HG02981 (cell line): ENCODE data around the gene F3.
"Not testable (repeated sequence)": the region's sequence is repeated elsewhere in the genome, so short reads cannot be mapped to it uniquely, and the experiment has no call there.

Experiments
- ATAC-seq: cut with Tn5 transposase; IDR thresholded peaks from one replicate; pipeline ENCODE4 v1.9.1; 2021; ENCODE audit warnings: mild to moderate bottlenecking, moderate library complexity; ENCODE audit not compliant: unreplicated experiment

Gene F3

GRCh38 chr1:94541246-94542087 is at the start of gene F3:
F3 (minus strand) TSS chr1:94541759; CDS start chr1:94541636, 123 bp downstream.
- ATAC-seq = peak; percentile 54

DNA sequence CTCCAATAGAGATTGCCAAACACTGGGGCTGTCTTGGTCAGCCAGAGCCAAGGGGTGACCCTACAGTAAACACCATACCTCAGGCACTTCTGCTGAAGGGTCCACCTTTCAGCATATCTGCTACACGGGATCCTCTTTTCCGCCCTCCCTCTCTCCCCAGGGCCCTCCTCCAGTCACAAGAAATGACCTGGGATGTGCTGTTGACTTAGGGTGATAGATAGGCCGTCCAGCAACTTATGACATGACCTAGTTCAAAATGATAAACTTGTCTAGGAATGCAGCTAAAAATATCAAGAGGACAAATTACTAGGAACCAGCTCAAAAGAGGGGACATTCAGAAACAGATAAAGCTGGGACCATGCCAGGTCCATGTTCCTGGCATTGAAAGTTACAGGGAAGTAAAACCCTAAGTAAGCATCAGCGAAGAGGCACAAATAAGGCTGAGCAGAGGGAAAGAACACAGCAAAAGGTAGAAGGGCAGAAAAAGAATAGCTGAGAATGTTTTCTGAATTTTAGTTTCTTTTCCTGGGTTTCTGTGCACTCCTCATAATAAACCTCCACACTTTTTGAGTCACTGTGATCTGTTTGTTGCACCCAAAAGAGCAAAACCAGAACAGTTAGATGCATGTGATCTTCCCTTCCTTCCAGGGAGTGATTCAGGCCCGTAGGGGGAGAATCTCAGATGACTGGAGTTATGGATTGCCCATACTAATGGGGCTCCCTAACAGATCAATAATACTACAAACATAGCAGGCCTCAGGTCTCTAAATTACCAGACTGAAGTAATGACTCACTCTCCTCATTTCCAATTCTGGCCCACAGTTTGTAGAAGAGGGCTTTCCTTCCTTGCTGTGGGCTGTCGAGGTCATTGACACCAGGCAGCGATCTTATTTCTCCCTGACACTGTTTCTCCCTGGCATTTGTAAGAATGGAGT is 48.9 kb upstream of the F3 start:
- no peak for ATAC-seq

DNA sequence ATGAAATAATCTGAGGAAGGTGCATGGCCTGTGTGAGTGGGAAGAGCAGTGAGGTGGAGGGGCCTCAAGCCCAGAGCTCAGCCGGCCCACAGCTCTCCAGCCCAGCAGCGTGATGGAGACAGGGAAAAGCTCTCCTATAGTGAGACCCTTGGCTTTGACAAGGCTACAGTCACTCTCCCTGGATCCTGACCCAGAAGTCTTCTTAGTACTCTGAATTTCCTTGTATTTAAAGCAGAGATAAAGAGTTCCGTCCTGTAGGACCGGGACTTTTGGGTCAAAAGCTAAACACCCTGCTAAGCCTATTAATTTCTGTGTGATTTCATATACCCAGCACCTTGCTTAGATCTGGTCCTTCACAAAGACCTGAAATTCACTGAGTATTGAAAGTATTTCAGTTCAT is 48.2 kb upstream of the F3 start:
- no peak for ATAC-seq

DNA sequence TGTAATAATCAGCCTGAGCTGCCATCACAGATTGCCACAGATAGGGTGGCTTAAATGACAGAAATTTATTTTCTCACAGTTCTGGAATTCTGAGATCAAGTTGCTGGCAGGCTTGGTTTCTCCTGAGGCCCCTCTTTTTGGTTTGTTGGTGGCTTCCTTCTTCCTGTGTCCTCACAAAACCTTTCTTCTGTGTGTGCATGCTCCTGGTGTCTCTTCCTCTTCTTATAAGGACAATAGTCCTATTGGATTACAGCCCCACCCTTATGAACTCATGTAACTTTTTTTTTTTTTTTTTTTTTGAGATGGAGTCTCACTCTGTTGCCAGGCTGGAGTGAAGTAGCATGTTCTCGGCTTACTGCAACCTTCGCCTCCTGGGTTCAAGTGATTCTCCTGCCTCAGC is 41.0 kb upstream of the F3 start:
- ATAC-seq = no peak

GRCh38 chr1:94580367-94581115 is 39.0 kb upstream of the F3 start:
- no peak for ATAC-seq

GRCh38 chr1:94579876-94580294 is 38.3 kb upstream of the F3 start:
- ATAC-seq = no peak

DNA sequence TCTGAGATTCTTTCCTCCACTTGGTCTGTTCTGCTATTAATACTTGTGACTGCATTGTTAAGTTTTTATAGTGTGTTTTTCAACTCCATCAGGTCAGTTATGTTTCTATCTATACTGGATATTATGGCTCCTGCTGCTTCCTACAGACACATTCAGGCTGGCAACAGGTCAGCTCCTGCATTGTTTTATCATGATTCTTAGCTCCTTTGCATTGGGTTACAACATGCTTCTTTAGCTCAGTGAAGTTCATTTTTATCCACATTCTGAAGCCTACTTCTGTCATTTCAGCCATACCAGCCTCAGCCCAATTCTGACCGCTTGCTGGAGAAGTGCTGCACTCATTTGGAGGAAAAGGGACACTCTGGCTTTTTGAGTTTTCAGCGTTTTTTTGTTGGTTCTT is 37.3 kb upstream of the F3 start:
- no peak for ATAC-seq

DNA sequence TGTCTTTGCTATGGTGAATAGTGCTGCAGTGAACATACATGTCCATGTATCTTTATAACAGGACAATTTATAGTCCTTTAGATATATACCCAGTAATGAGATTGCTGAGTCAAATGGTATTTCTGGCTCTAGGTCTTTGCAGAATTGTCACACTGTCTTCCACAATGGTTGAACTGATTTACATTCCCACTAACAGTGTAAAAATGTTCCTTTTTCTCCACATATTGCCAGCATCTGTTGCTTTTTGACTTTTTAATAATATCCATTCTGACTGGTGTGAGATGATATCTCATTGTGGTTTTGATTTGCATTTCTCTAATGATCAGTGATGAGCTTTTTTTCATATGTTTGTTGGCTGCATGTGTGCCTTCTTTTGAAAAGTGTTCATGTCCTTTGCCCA is 32.4 kb upstream of the F3 start:
- not testable (repeated sequence) for ATAC-seq

GRCh38 chr1:94572780-94573179 is 31.2 kb upstream of the F3 start:
- ATAC-seq = no peak

DNA sequence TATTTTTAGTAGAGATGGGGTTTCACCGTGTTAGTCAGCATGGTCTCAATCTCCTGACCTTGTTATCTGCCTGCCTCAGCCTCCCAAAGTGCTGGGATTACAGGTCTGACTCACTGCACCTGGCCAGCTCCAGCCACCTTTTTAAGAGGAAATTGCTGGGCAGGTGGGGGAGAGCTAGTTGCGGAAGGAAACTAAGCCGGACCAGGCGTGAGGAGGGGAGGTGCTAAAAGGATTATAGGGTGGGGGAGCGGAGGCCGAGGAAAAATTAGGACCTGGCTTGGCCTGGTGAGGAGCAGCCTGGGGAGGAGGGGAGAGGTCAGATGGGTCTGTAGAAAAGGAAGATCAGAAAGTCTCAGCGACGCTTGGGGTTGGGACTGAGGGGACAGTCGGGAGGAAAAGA is 29.4 kb upstream of the F3 start:
- ATAC-seq = not testable (repeated sequence)

GRCh38 chr1:94568806-94569205 is 27.2 kb upstream of the F3 start:
- not testable (repeated sequence) for ATAC-seq

DNA sequence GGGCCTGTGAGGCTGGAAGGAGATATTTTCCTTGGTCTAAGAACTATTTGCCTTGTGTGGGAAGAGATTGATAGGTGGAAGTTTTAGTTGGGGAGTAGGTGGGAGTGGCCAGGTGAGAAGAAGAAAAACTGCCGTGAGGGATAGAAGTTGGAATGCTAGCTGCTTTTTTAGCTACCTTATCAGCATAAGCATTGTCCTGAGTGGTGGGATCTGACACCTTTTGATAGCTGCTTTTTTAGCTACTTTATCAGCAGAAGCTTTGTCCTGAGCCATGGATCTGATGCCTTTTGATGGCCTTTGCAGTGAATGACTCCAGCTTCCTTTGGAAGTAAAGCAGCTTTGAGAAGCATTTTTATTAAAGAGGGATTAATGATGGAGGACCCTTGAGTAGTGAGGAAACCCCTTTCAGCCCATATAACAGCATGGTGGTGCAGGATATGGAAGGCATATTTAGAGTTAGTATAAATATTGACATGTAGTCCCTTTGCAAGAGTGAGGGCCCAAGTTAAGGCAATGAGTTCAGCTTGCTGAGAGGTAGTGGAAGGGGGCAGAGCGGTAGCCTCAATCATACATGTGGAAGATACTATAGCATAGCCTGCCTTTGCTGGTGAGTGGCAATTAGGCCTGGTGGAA is 26.5 kb upstream of the F3 start:
- not testable (repeated sequence) for ATAC-seq

DNA sequence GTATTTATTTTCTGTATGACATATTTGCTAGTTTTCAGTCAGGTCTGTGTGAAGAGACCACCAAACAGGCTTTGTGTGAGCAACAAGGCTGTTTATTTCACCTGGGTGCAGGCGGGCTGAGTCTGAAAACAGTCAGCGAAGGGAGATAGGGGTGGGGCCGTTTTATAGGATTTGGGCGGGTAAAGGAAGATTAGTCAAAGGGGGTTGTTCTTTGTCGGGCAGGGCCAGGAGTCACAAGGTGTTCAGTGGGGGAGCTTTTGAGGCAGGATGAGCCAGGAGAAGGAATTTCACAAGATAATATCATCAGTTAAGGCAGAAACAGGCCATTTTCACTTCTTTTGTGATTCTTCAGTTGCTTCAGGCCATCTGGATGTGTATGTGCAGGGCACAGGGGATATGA is 24.9 kb upstream of the F3 start:
- not testable (repeated sequence) for ATAC-seq

DNA sequence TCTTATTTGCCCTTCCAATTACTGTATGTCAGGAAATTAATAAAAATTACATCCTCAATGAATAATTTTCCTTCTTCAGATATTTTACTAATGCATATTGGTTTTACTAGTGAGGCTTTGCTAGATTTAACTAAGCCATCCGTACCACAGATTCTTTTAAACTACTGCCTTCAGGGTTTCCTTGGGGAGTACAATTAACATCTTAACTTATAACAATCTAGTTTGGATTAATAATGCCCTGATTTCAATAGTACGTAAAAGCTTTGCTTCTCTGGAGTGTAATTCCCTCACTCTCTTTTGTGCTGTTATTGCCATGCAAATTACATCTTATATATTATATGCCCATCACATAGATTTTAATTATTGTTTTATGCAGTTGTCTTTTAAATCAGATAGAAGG is 24.3 kb upstream of the F3 start:
- ATAC-seq = no peak

DNA sequence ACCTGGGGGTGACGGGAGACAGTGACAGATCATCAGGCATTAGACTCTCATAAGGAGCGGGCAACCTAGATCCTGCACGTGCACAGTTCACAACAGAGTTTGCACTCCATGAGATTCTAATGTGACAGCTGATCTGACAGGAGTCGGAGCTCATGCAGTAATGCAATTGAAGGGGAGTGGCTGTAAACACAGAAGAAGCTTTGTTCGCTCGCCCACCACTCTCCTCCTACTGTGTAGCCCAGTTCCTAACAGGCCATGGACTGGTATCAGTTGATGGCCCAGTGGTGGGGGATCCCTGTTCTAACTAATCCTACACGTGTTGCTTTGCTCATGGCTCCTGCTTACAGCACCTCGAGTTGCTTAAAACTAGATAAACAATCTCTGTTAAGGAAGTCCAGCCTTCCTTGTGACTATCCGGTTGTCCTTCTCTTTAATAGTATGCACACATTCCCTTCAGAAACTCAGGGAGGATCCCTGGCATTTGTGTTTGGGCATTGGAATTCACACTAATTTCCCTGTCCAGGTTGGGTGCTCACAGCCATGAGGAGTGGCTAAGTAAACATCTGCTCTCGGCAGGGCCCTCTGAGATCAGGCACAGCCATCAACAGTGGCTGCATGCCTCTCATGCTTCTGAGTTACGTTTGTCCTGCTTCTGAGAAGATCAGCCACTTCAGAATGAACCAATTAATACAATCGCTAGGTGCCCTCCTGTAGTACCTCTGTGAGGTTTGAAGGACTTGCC is 21.1 kb upstream of the F3 start:
- ATAC-seq = no peak

DNA sequence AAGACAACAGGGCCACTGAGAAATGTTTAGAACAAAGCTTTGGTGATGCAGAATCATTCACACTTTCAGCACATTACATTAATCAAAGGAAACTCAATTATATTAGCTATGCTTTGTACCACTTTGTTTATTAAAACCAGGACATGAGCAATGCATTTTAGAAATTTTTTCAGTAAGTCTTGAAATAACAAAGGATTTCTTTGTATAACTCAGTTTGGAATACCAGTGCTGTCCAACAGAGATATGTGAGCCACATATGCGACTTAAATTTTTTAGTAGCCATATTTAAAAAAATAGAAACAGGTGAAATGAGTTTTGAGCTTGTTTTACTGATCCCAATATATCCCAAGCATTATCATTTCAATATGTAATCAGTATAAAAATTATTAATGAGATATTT is 18.8 kb upstream of the F3 start:
- ATAC-seq = no peak

- no peak for ATAC-seq
Measured at GRCh38 chr1:94559921-94560320, 18.4 kb upstream of the F3 start.

DNA sequence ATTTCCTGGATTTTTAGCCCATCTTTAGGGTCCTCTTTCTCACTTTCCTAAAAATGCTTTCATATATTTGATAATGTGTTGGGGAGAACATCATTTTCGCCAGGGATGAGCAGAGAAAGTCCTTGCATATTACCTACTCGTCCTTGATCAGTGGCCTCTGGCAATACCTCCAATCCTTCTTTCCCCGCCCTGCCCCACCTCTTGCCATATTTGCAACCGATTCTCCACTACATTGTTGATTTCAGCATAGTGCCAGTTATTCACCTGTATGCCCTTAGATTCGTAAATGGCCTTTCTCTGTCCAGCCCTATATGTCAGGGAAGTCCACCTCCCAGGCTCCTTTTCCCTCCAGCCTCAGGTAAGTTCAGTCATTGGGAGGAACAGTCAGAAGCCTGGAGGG is 13.5 kb upstream of the F3 start:
- ATAC-seq = no peak

DNA sequence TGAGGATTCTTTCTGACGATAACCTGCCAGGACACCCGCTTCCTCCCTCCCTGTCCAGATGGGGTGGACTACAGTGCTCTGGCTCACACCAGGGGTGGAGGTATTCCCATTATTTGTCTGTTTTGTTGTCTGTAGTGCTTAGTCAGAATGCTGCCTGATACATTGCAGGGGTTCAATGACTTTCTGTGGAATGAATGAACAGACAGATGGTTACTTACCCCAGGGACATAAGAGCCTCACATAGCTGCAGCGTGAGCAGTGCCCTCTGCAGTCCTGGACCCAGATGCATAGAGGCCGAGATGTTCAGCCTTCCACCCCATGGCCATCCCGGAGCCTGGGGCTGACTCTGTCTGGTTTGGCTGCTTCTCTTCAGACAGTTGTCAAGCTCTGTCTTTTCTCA is 13.0 kb upstream of the F3 start:
- no peak for ATAC-seq

- no peak for ATAC-seq
Measured at GRCh38 chr1:94553931-94554330, 12.4 kb upstream of the F3 start.
